GM12878 (cell line): Measurements from ENCODE around the gene FLNC.

Source experiments
- ATF7 ChIP-seq: fragments of 450-650 bp; IDR thresholded peaks from 2 replicates; pipeline ENCODE4 v1.6.1; 2016; ENCODE audit warnings: low read depth, mild to moderate bottlenecking
- EP300 ChIP-seq, 2 experiments: fragments of 150-350 bp in 1 of 2; IDR thresholded peaks; 2 replicates each; pipeline ENCODE4 v1.6.1; 2011 to 2012; ENCODE audit warnings: low read depth in 2 of 2, low read length in 2 of 2, borderline replicate concordance in 1 of 2, improper control_type of control experiment in 1 of 2, inconsistent platforms in 1 of 2; ENCODE audit not compliant: control insufficient read depth in 1 of 2
- JUNB ChIP-seq: IDR thresholded peaks from 2 replicates; pipeline ENCODE4 v1.6.1; 2016; ENCODE audit warnings: antibody characterized with exemption, mild to moderate bottlenecking
- POLR2A ChIP-seq: IDR thresholded peaks from 2 replicates; pipeline ENCODE4 v1.6.1; 2011; ENCODE audit warnings: low read depth, mild to moderate bottlenecking, low read length
- YY1 ChIP-seq: IDR thresholded peaks from 2 replicates; pipeline ENCODE4 v1.6.1; 2011; ENCODE audit warnings: low read depth, mild to moderate bottlenecking, low read length

DNA sequence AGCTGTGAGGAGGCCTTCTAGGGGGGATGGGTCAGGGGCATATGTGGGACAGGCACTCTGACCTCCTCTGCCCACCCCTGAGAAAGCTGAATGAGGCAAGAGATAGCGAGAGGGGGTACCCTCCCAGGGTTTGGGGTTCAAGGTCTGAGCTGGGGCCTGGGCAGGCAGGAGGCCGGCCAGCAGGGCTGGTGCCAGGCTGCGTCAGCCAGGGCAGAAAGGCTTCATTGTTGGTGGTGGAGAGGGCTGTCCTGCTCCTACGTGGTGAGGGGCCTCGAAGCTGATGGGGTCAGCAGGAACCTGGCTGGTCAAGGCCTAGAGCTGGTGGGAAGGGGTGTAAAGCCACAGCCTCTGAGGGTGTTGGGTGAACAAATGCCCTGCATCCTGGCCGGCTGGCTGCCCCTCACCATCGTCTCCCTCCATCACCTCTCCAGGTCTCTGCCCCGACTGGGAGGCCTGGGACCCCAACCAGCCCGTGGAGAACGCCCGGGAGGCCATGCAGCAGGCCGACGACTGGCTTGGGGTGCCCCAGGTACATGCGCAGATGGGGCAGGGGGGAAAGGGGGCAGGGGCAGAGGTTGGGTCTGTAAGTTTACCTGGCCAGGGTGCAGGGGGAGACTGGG is 6.6 kb downstream of the FLNC start:
- TF ChIP-seq YY1 (no peak), JUNB (no peak), EP300 (IDR thresholded peaks at IDR 0.05; ENCODE audit: borderline replicate concordance in 1 of 2, control insufficient read depth in 1 of 2, low read depth in 2 of 2, low read length in 2 of 2) (no peak), POLR2A (no peak), ATF7 (no peak)
